Activated CD8-positive, alpha-beta memory T cell treated with anti-CD3 and anti-CD28 coated beads, Interleukin-2, amount 10 ng/mL, durations not matched to agents 7 days and 5 days (primary cell): ENCODE results near the gene MCF2L2. TPM values are rescaled to one million over a fixed set of nuclear protein-coding genes. Genes with fewer than 3 reads are reported as not detected.

ENCODE experiments used
- ATAC-seq: fragments of 150-1000 bp; cut with Tn5 transposase; one replicate; pipeline ENCODE4 v1.10.0; 2021; ENCODE audit warnings: moderate library complexity
- CTCF ChIA-PET: fragments of 350-600 bp; sonication (Branson Sonifier 250); formaldehyde crosslinking; loops from one replicate; lab custom pipeline; 2021; ENCODE audit warnings: antibody characterized with exemption; lab: Charles Lee
- DNase-seq: peaks from one replicate; pipeline ENCODE4 v3.0.0-alpha.2; 2020
- H3K27ac Mint-ChIP-seq: one replicate; pipeline ENCODE4 v1.8.0; 2021; ENCODE audit warnings: mild to moderate bottlenecking, mixed read lengths
- H3K27me3 Mint-ChIP-seq: one replicate; pipeline ENCODE4 v1.8.0; 2021; ENCODE audit warnings: mixed read lengths
- H3K36me3 Mint-ChIP-seq: one replicate; pipeline ENCODE4 v1.8.0; 2021; ENCODE audit warnings: mild to moderate bottlenecking, mixed read lengths
- H3K4me1 Mint-ChIP-seq: one replicate; pipeline ENCODE4 v1.8.0; 2021; ENCODE audit warnings: mixed read lengths
- H3K4me3 Mint-ChIP-seq: one replicate; pipeline ENCODE4 v1.8.0; 2021; ENCODE audit warnings: mild to moderate bottlenecking, moderate library complexity, mixed read lengths
- H3K9me3 Mint-ChIP-seq: one replicate; pipeline ENCODE4 v1.8.0; 2022; ENCODE audit warnings: low read depth, mixed read lengths
- total RNA-seq, 2 experiments: library from RNA; stranded (reverse); gene quantifications; one replicate each; pipeline ENCODE4 v1.2.3, GENCODE V29; 2021

Gene MCF2L2
- total RNA-seq, 2 experiments from 2014 or later = 6.0 to 11.4 TPM

GRCh38 chr3:183229178-183229577, 199.2 kb downstream of the MCF2L2 start:
- Mint-ChIP-seq H3K4me3 (no peak overlapping the region), H3K27me3 (no peaks in the 10 kb centered on the region), H3K27ac (no peak overlapping the region), H3K4me1 (peaks cover 11% of the 10 kb centered on the region), H3K36me3 (peaks cover 4% of the 10 kb centered on the region), H3K9me3 (no peaks in the 10 kb centered on the region)
- DNase-seq (no peak), ATAC-seq (no peak)
- CTCF ChIA-PET = interaction anchor here (0.6 to 1.2 kb wide), 2 partner anchors 153 to 508 kb away, joined by 3 to 4 read pairs; no protein-coding TSS in a partner anchor

- DNase-seq (no peak), ATAC-seq (no peak)
- Mint-ChIP-seq H3K9me3 (no peaks in the 10 kb centered on the region), H3K4me1 (peaks cover 17% of the 10 kb centered on the region), H3K27ac (no peak overlapping the region), H3K4me3 (no peak overlapping the region), H3K27me3 (no peaks in the 10 kb centered on the region), H3K36me3 (peaks cover 4% of the 10 kb centered on the region)
- CTCF ChIA-PET = no interaction called here
These were observed 200.8 kb downstream of the MCF2L2 start for GRCh38 chr3:183227586-183227985.

- H3K27ac Mint-ChIP-seq = no peak overlapping the region
- DNase-seq = no peak
- peaks cover 18% of the 10 kb centered on the region for H3K4me1 Mint-ChIP-seq
- no peaks in the 10 kb centered on the region for H3K9me3 Mint-ChIP-seq
- CTCF ChIA-PET = no interaction called here
- peaks cover 4% of the 10 kb centered on the region for H3K36me3 Mint-ChIP-seq
- ATAC-seq = no peak
- H3K27me3 Mint-ChIP-seq = no peaks in the 10 kb centered on the region
- no peak overlapping the region for H3K4me3 Mint-ChIP-seq
These were observed 202.0 kb downstream of the MCF2L2 start for GRCh38 chr3:183226333-183226890.

- H3K9me3 Mint-ChIP-seq = no peaks in the 10 kb centered on the region
- peaks cover 4% of the 10 kb centered on the region for H3K36me3 Mint-ChIP-seq
- peaks cover 18% of the 10 kb centered on the region for H3K4me1 Mint-ChIP-seq
- DNase-seq = peak; percentile 71
- H3K4me3 Mint-ChIP-seq = peak overlapping the region; percentile 51
- peak overlapping the region; percentile 18 for H3K27ac Mint-ChIP-seq
- H3K27me3 Mint-ChIP-seq = no peaks in the 10 kb centered on the region
- peak; percentile 91 for ATAC-seq
- CTCF ChIA-PET = interaction anchor here (0.8 to 1.1 kb wide), 2 partner anchors 32 to 158 kb away, joined by 3 to 4 read pairs; no protein-coding TSS in a partner anchor
These were observed 204.0 kb downstream of the MCF2L2 start for GRCh38 chr3:183224180-183224970.

GRCh38 chr3:183222631-183223235, 205.7 kb downstream of the MCF2L2 start:
- peaks cover 4% of the 10 kb centered on the region for H3K36me3 Mint-ChIP-seq
- peaks cover 23% of the 10 kb centered on the region for H3K4me1 Mint-ChIP-seq
- CTCF ChIA-PET = interaction anchor here (1.1 kb wide), 1 partner anchor 55 kb away, joined by 3 read pairs; no protein-coding TSS in a partner anchor
- H3K27ac Mint-ChIP-seq = no peak overlapping the region
- H3K27me3 Mint-ChIP-seq = no peaks in the 10 kb centered on the region
- no peak overlapping the region for H3K4me3 Mint-ChIP-seq
- ATAC-seq (no peak), DNase-seq (no peak)
- H3K9me3 Mint-ChIP-seq = no peaks in the 10 kb centered on the region

GRCh38 chr3:183220828-183221227, 207.6 kb downstream of the MCF2L2 start:
- ATAC-seq (no peak), DNase-seq (no peak)
- H3K4me1 Mint-ChIP-seq = peaks cover 23% of the 10 kb centered on the region
- no peaks in the 10 kb centered on the region for H3K27me3 Mint-ChIP-seq
- no peak overlapping the region for H3K4me3 Mint-ChIP-seq
- no peak overlapping the region for H3K27ac Mint-ChIP-seq
- H3K36me3 Mint-ChIP-seq = no peaks in the 10 kb centered on the region
- CTCF ChIA-PET = interaction anchor here (1.3 to 1.6 kb wide), 2 partner anchors 162 to 165 kb away, joined by 3 to 4 read pairs; no protein-coding TSS in a partner anchor
- no peaks in the 10 kb centered on the region for H3K9me3 Mint-ChIP-seq

GRCh38 chr3:183218826-183219225, 209.6 kb downstream of the MCF2L2 start:
- CTCF ChIA-PET = no interaction called here
- Mint-ChIP-seq H3K4me3 (no peak overlapping the region), H3K36me3 (no peaks in the 10 kb centered on the region), H3K27ac (no peak overlapping the region), H3K27me3 (no peaks in the 10 kb centered on the region), H3K4me1 (peaks cover 9% of the 10 kb centered on the region), H3K9me3 (no peaks in the 10 kb centered on the region)
- no peak for DNase-seq
- no peak for ATAC-seq

GRCh38 chr3:183217548-183218332, 210.7 kb downstream of the MCF2L2 start:
- no peaks in the 10 kb centered on the region for H3K9me3 Mint-ChIP-seq
- H3K27me3 Mint-ChIP-seq = no peaks in the 10 kb centered on the region
- H3K27ac Mint-ChIP-seq = no peak overlapping the region
- no peak for DNase-seq
- H3K4me3 Mint-ChIP-seq = no peak overlapping the region
- H3K4me1 Mint-ChIP-seq = peaks cover 7% of the 10 kb centered on the region
- ATAC-seq = no peak
- H3K36me3 Mint-ChIP-seq = no peaks in the 10 kb centered on the region
- CTCF ChIA-PET = interaction anchor here (1.4 kb wide), 1 partner anchor 164 kb away, joined by 6 read pairs; no protein-coding TSS in a partner anchor

GRCh38 chr3:183215591-183216202, 212.7 kb downstream of the MCF2L2 start:
- no peak overlapping the region for H3K27ac Mint-ChIP-seq
- CTCF ChIA-PET = interaction anchor here (0.6 kb wide), 1 partner anchor 10 kb away, joined by 3 read pairs; no protein-coding TSS in a partner anchor
- H3K4me3 Mint-ChIP-seq = no peak overlapping the region
- peaks cover 3% of the 10 kb centered on the region for H3K9me3 Mint-ChIP-seq
- H3K4me1 Mint-ChIP-seq = peaks cover 8% of the 10 kb centered on the region
- ATAC-seq = no peak
- H3K36me3 Mint-ChIP-seq = peaks cover 11% of the 10 kb centered on the region
- DNase-seq = no peak
- no peaks in the 10 kb centered on the region for H3K27me3 Mint-ChIP-seq

GRCh38 chr3:183214277-183214612, 214.2 kb downstream of the MCF2L2 start:
- CTCF ChIA-PET = no interaction called here
- Mint-ChIP-seq H3K9me3 (peaks cover 4% of the 10 kb centered on the region), H3K4me1 (peaks cover 8% of the 10 kb centered on the region), H3K4me3 (no peak overlapping the region), H3K36me3 (peaks cover 22% of the 10 kb centered on the region), H3K27me3 (no peaks in the 10 kb centered on the region), H3K27ac (no peak overlapping the region)
- DNase-seq (no peak), ATAC-seq (no peak)

- Mint-ChIP-seq H3K4me3 (no peak overlapping the region), H3K27me3 (no peaks in the 10 kb centered on the region), H3K27ac (no peak overlapping the region), H3K4me1 (peaks cover 4% of the 10 kb centered on the region), H3K36me3 (peaks cover 26% of the 10 kb centered on the region), H3K9me3 (peaks cover 4% of the 10 kb centered on the region)
- no peak for ATAC-seq
- DNase-seq = no peak
- CTCF ChIA-PET = interaction anchor here (1.6 kb wide), 1 partner anchor 169 kb away, joined by 3 read pairs; no protein-coding TSS in a partner anchor
These were observed 214.8 kb downstream of the MCF2L2 start for GRCh38 chr3:183213415-183214276.

- Mint-ChIP-seq H3K4me1 (peaks cover 2% of the 10 kb centered on the region), H3K9me3 (peaks cover 4% of the 10 kb centered on the region), H3K27me3 (no peaks in the 10 kb centered on the region), H3K4me3 (no peak overlapping the region), H3K36me3 (peaks cover 30% of the 10 kb centered on the region), H3K27ac (no peak overlapping the region)
- CTCF ChIA-PET = interaction anchor here (1.6 kb wide), 1 partner anchor 170 kb away, joined by 3 read pairs; no protein-coding TSS in a partner anchor
- DNase-seq (no peak), ATAC-seq (no peak)
These were observed 215.9 kb downstream of the MCF2L2 start for GRCh38 chr3:183212565-183212964.
